Epithelial cell of proximal tubule (primary cell): Measurements from ENCODE around the gene FOXF2. TPM values are rescaled to one million over a fixed set of nuclear protein-coding genes. Genes with fewer than 3 reads are reported as not detected.

Experiments
- DNase-seq: peaks from one replicate; pipeline ENCODE4 v3.0.0-alpha.2; 2011; ENCODE audit warnings: low read depth
- H3K4me3 ChIP-seq: 2 replicates; pipeline ENCODE4 v1.5.1; 2011; ENCODE audit warnings: low read depth, mild to moderate bottlenecking, low read length
- CTCF ChIP-seq: conservative IDR thresholded peaks from 2 replicates; pipeline ENCODE4 v1.5.1; 2012; ENCODE audit warnings: low read depth, mild to moderate bottlenecking, low read length
- total RNA-seq: library from RNA; depleted of rRNA; stranded (reverse); fragments of >200 nt; gene quantifications from 2 replicates; pipeline ENCODE4 v1.2.3, GENCODE V29; 2015

The FOXF2 gene
- total RNA-seq, 1 donor from 2014 or later: not detected

- no peak overlapping the region for H3K4me3 ChIP-seq
- no peak for TF ChIP-seq CTCF
Observed at GRCh38 chr6:1383729-1384548, 5.4 kb upstream of the FOXF2 start.

GRCh38 chr6:1384549-1385128 lies 4.7 kb upstream of the FOXF2 start:
- H3K4me3 ChIP-seq: no peak overlapping the region
- TF ChIP-seq CTCF: no peak
- DNase-seq: no peak

More at GRCh38 chr6:1383729-1384548, 5.4 kb upstream of the FOXF2 start:
- no peak for DNase-seq

GRCh38 chr6:1385129-1386037 lies 4.0 kb upstream of the FOXF2 start:
- no peak for DNase-seq
- no peak overlapping the region for H3K4me3 ChIP-seq
- no peak for TF ChIP-seq CTCF

- no peak for DNase-seq
- TF ChIP-seq CTCF: no peak
- no peak overlapping the region for H3K4me3 ChIP-seq
Observed at GRCh38 chr6:1386038-1386709, 3.2 kb upstream of the FOXF2 start.

GRCh38 chr6:1387538-1387875 lies 1.9 kb upstream of the FOXF2 start:
- TF ChIP-seq CTCF: no peak
- H3K4me3 ChIP-seq: no peak overlapping the region
- DNase-seq: no peak

GRCh38 chr6:1387876-1388629 lies 1.3 kb upstream of the FOXF2 start:
- no peak for DNase-seq
- H3K4me3 ChIP-seq: no peak overlapping the region
- no peak for TF ChIP-seq CTCF
